ENCODE measurements around the gene ZNF225.

ZNF225 gene

GRCh38 chr19:44182145-44182544, 68.9 kb downstream of the ZNF225 start:
- H3K27ac ChIP-seq, result no peak overlapping the region
- no peak for DNase-seq
- TF ChIP-seq CTCF (IDR thresholded peaks at IDR 0.05), result no peak
- no peak overlapping the region for H3K4me3 ChIP-seq
- intact Hi-C loops (cut with DNase I; ENCODE audit: low total_unique reads), result no loop called here
- no peaks in the 10 kb centered on the region for H3K4me1 ChIP-seq
- no peaks in the 10 kb centered on the region for H3K27me3 ChIP-seq
- H3K9me3 ChIP-seq, result peaks cover 16 to 99% (median 79%) of the 10 kb centered on the region in 3 donors
- peaks cover 1 to 33% (median 7%) of the 10 kb centered on the region in 3 donors for H3K36me3 ChIP-seq

Measured in tibial artery (tissue), 4 donors.